ENCODE results near the gene SMG6. TPM values are rescaled to one million over a fixed set of nuclear protein-coding genes. Genes with fewer than 3 reads are reported as not detected.

Gene SMG6
- total and polyA plus RNA-seq, 2 of the 13 experiments (the other 11 are each of a cell fraction or from before 2014, with no cell fraction given): 4.6 to 14.6 TPM

- Histone ChIP-seq H3K4me2 (ENCODE audit: low read depth, low read length) (no peak overlapping the region), H3K9ac (ENCODE audit: insufficient read depth, low read depth, low read length) (no peak overlapping the region), H3K79me2 (ENCODE audit: insufficient read depth, low read length) (no peaks in the 10 kb centered on the region), H3K27ac (ENCODE audit: extremely low read length, insufficient read depth, low read length) (no peak overlapping the region), H2AFZ (ENCODE audit: low read length) (no peak overlapping the region), H3K9me3 (ENCODE audit: low read length) (no peaks in the 10 kb centered on the region), H4K20me1 (ENCODE audit: insufficient read depth, low read length) (no peaks in the 10 kb centered on the region), H3K4me1 (ENCODE audit: insufficient read depth, low read length) (0 out of 2 replicates have a peak, but pooled peaks cover 7% of the 10 kb centered on the region), H3K36me3 (replicated peaks in 1 of 2; ENCODE audit: control insufficient read depth in 1 of 2, insufficient read depth in 2 of 2, low read length in 2 of 2) (peaks cover 8 to 24% of the 10 kb centered on the region in 2 experiments; a peak in 3 of 5 replicates), H3K4me3 (replicated peaks in 1 of 3; ENCODE audit: insufficient read depth in 1 of 3, low read depth in 2 of 3, low read length in 3 of 3) (no peak overlapping the region), H3K27me3 (ENCODE audit: control insufficient read depth in 1 of 2, insufficient read depth in 2 of 2, low read length in 2 of 2) (no peaks in the 10 kb centered on the region)
- in situ Hi-C loops (cut with HindIII; ENCODE audit: extremely low pct_ligation_motif_present, low pct_unique_long_range_greater_than_20kb) (no loop called here), intact Hi-C loops (cut with micrococcal nuclease; ENCODE audit: unreplicated experiment) (no loop called here)
- ChIA-PET POLR2A (no interaction called here), CTCF (ENCODE audit: low intra/inter-chr PET ratio, low total read pairs) (no interaction called here)
- DNase-seq (ENCODE audit: low spot score): no peak
- TF ChIP-seq CCAR2 (optimal IDR thresholded peaks at IDR 0.05; ENCODE audit: low read depth, low read length) (no peak), ZNF563 (CRISPR knock-in tag; IDR thresholded peaks at IDR 0.05) (no peak), FOSL2 (CRISPR knock-in tag; IDR thresholded peaks at IDR 0.05) (no peak), ZNF441 (CRISPR knock-in tag; IDR thresholded peaks at IDR 0.05; ENCODE audit: borderline replicate concordance) (no peak), ARNT2 (CRISPR knock-in tag; IDR thresholded peaks at IDR 0.05; ENCODE audit: low read depth) (no peak), HNRNPH1 (optimal IDR thresholded peaks at IDR 0.05; ENCODE audit: low read depth, low read length) (no peak), ZNF780A (CRISPR knock-in tag; IDR thresholded peaks at IDR 0.05) (no peak), ZNF775 (CRISPR knock-in tag; IDR thresholded peaks at IDR 0.05; ENCODE audit: borderline replicate concordance) (no peak), MED13 (CRISPR knock-in tag; IDR thresholded peaks at IDR 0.05) (no peak), ZMYM4 (CRISPR knock-in tag; IDR thresholded peaks at IDR 0.05) (no peak), PAX8 (CRISPR knock-in tag; IDR thresholded peaks at IDR 0.05; ENCODE audit: borderline replicate concordance) (no peak), MXD3 (CRISPR knock-in tag; IDR thresholded peaks at IDR 0.05) (no peak)
- WGBS (ENCODE audit: low lambda C conversion rate): over 99% methylated on average over 12 of the region's 12 CpGs
- no TSS peak for BruUV-seq (replicated peaks)
- FAIRE-seq: no peak
- no peak for ATAC-seq
Measured at GRCh38 chr17:2250140-2251095, 53.2 kb downstream of the SMG6 start.

Data from HepG2 (cell line).